ENCODE data around the gene NPTN.

- TF ChIP-seq CTCF (optimal IDR thresholded peaks at IDR 0.05 in 1 of 3, IDR thresholded peaks at IDR 0.05 in 1 of 3, conservative IDR thresholded peaks at IDR 0.05 in 1 of 3; ENCODE audit: extremely low read depth in 1 of 3, insufficient read depth in 2 of 3, low read length in 3 of 3) (no peak), EZH2 (IDR thresholded peaks at IDR 0.05; ENCODE audit: low read length) (no peak)
These were observed 46.8 kb upstream of the NPTN start for GRCh38 chr15:73679964-73680363.

Measured in keratinocyte (primary cell).